Esophagus squamous epithelium (tissue), 4 donors: ENCODE results near the gene TMEM161B.

Experiments used
- POLR2A ChIP-seq, 4 donors: fragments of 450-650 bp; IDR thresholded peaks; one replicate each; pipeline ENCODE4 v1.6.1; 2017; ENCODE audit warnings: antibody characterized with exemption in 4 of 4, mild to moderate bottlenecking in 4 of 4, moderate library complexity in 3 of 4
- TF ChIP-seq, protein P1 (sequence below), 6 experiments: fragments of 450-650 bp in 4 of 6; fragments of 200-600 bp in 2 of 6; sonication (generic) in 2 of 6; IDR thresholded peaks; one replicate each; pipeline ENCODE4 v1.5.1; 2016 to 2019; ENCODE audit warnings: antibody characterized with exemption in 6 of 6, mild to moderate bottlenecking in 4 of 6, moderate library complexity in 4 of 6

DNA sequence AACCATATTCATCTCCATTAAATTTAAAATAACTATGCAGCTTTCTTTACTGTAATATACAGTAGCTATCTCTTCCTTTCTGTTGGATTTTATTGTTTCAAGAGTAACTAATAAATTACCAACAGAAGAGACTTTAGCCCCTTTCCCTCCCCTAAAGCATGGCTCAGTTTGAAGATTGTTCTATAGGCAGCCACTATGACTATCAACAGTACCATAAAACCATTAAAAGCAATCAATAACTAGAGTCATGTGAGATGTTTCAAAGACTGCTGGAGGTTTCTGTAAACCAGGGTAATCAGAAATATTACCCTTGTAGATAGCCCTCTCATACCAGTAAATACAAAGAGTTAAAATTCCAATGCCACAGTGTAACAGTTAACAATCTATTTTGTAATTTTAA, 73.0 kb downstream of the TMEM161B start:
- TF ChIP-seq, protein P1, sequence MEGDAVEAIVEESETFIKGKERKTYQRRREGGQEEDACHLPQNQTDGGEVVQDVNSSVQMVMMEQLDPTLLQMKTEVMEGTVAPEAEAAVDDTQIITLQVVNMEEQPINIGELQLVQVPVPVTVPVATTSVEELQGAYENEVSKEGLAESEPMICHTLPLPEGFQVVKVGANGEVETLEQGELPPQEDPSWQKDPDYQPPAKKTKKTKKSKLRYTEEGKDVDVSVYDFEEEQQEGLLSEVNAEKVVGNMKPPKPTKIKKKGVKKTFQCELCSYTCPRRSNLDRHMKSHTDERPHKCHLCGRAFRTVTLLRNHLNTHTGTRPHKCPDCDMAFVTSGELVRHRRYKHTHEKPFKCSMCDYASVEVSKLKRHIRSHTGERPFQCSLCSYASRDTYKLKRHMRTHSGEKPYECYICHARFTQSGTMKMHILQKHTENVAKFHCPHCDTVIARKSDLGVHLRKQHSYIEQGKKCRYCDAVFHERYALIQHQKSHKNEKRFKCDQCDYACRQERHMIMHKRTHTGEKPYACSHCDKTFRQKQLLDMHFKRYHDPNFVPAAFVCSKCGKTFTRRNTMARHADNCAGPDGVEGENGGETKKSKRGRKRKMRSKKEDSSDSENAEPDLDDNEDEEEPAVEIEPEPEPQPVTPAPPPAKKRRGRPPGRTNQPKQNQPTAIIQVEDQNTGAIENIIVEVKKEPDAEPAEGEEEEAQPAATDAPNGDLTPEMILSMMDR (IDR thresholded peaks at IDR 0.05), result no peak
- no peak for TF ChIP-seq POLR2A (IDR thresholded peaks at IDR 0.05)
